SK-N-SH (cell line): ENCODE measurements around the gene SULT1C3. TPM values are rescaled to one million over a fixed set of nuclear protein-coding genes. Genes with fewer than 3 reads are reported as not detected.

Source experiments
- CTCF ChIA-PET: fragments of 300-600, 350-600 bp; formaldehyde crosslinking; extraction: SDS; loops from one replicate; lab custom pipeline; 2021; lab: Yijun Ruan, JAX
- POLR2A ChIA-PET: fragments of 350-600 bp; sonication (Branson Sonifier 250); formaldehyde crosslinking; extraction: SDS; loops from one replicate; lab custom pipeline; 2020; ENCODE audit warnings: antibody characterized with exemption, inconsistent platforms; lab: Yijun Ruan, JAX
- DNase-seq: peaks from one replicate; pipeline ENCODE4 v3.0.0; 2012
- H2AFZ ChIP-seq: fragments of 200-600 bp; sonication (generic); 2 replicates; pipeline ENCODE4 v1.8.1; 2016; ENCODE audit warnings: antibody characterized with exemption, mild to moderate bottlenecking, low read depth
- H3F3A ChIP-seq: fragments of 200-600 bp; sonication (generic); replicated peaks from 2 replicates; pipeline ENCODE3; 2016; ENCODE audit warnings: antibody characterized with exemption, mild to moderate bottlenecking; ENCODE audit not compliant: insufficient read depth
- H3K27ac ChIP-seq, 2 experiments: fragments of 200-500 bp in 1 of 2; fragments of 200-600 bp in 1 of 2; sonication (Bioruptor generic) in 1 of 2; sonication (generic), shearing (Covaris generic) in 1 of 2; 2 replicates each; pipeline versions ENCODE4 v1.5.1 to v1.6.1; 2014 to 2016; ENCODE audit warnings: low read depth in 2 of 2, inconsistent platforms in 1 of 2, low read length in 1 of 2, mild to moderate bottlenecking in 1 of 2, mixed read lengths in 1 of 2
- H3K27me3 ChIP-seq: fragments of 200-600 bp; sonication (generic), shearing (Covaris generic); 2 replicates; pipeline ENCODE4 v1.6.1; 2016; ENCODE audit warnings: mixed run types; ENCODE audit not compliant: insufficient read depth
- H3K36me3 ChIP-seq, 2 experiments: fragments of 200-500 bp in 1 of 2; fragments of 200-600 bp in 1 of 2; sonication (Bioruptor generic) in 1 of 2; sonication (generic) in 1 of 2; replicated peaks in 1 of 2; 2 replicates each; pipeline versions ENCODE3 to v1.5.1; 2014 to 2016; ENCODE audit warnings: low read length in 1 of 2, mild to moderate bottlenecking in 1 of 2; ENCODE audit not compliant: insufficient read depth in 2 of 2, control insufficient read depth in 1 of 2
- H3K4me1 ChIP-seq, 2 experiments: fragments of 200-500 bp in 1 of 2; fragments of 200-600 bp in 1 of 2; sonication (Bioruptor generic) in 1 of 2; sonication (generic), shearing (Covaris generic) in 1 of 2; 2 replicates each; pipeline versions ENCODE4 v1.5.1 to v1.6.1; 2014 to 2016; ENCODE audit warnings: low read depth in 1 of 2, low read length in 1 of 2, mixed run types in 1 of 2; ENCODE audit not compliant: insufficient read depth in 2 of 2, control insufficient read depth in 1 of 2
- H3K4me2 ChIP-seq: fragments of 200-600 bp; sonication (generic), shearing (Covaris generic); 2 replicates; pipeline ENCODE4 v1.6.1; 2017; ENCODE audit warnings: mixed run types
- H3K4me3 ChIP-seq, 2 experiments: fragments of 200-500 bp in 1 of 2; fragments of 200-600 bp in 1 of 2; sonication (Bioruptor generic) in 1 of 2; sonication (generic), shearing (Covaris generic) in 1 of 2; 2 replicates each; pipeline versions ENCODE4 v1.5.1 to v1.8.1; 2014 to 2016; ENCODE audit warnings: low read depth in 2 of 2, inconsistent platforms in 1 of 2, low read length in 1 of 2, mild to moderate bottlenecking in 1 of 2, mixed read lengths in 1 of 2, moderate library complexity in 1 of 2
- H3K79me2 ChIP-seq: fragments of 200-600 bp; sonication (generic); 2 replicates; pipeline ENCODE4 v1.8.1; 2017; ENCODE audit warnings: mild to moderate bottlenecking; ENCODE audit not compliant: insufficient read depth
- H3K9ac ChIP-seq: fragments of 200-600 bp; sonication (generic); 2 replicates; pipeline ENCODE4 v1.6.1; 2017; ENCODE audit warnings: mixed run types
- H3K9me2 ChIP-seq: fragments of 200-600 bp; sonication (generic); 2 replicates; pipeline ENCODE4 v1.6.1; 2017; ENCODE audit warnings: mixed run types
- H3K9me3 ChIP-seq: fragments of 200-600 bp; sonication (generic); 2 replicates; pipeline ENCODE4 v1.6.1; 2017; ENCODE audit warnings: mixed run types, mild to moderate bottlenecking, moderate library complexity
- H4K20me1 ChIP-seq: fragments of 200-600 bp; sonication (generic); 2 replicates; pipeline ENCODE4 v1.6.1; 2017; ENCODE audit warnings: mild to moderate bottlenecking, mixed run types; ENCODE audit not compliant: insufficient read depth
- CTCF ChIP-seq: fragments of 200-600 bp; sonication (generic); IDR thresholded peaks from 2 replicates; pipeline ENCODE4 v1.6.1; 2017; ENCODE audit warnings: antibody characterized with exemption, mild to moderate bottlenecking, moderate library complexity
- EP300 ChIP-seq, 2 experiments: IDR thresholded peaks; 2 replicates each; pipeline versions ENCODE4 v1.4.0 to v1.6.1; 2012; ENCODE audit warnings: borderline replicate concordance in 1 of 2, low read depth in 1 of 2, low read length in 1 of 2
- FOSL2 ChIP-seq: IDR thresholded peaks from 2 replicates; pipeline ENCODE4 v1.4.0; 2012; ENCODE audit warnings: low read depth, mild to moderate bottlenecking, moderate library complexity, borderline replicate concordance
- FOXJ3 ChIP-seq: sonication (generic); formaldehyde crosslinking; IDR thresholded peaks from 2 replicates; pipeline ENCODE4 v1.5.1; 2020; ENCODE audit warnings: mild to moderate bottlenecking, missing genetic modification reagents
- GATA2 ChIP-seq: sonication (generic); formaldehyde crosslinking; IDR thresholded peaks from 2 replicates; pipeline ENCODE4 v1.5.0; 2020; ENCODE audit warnings: mild to moderate bottlenecking, missing genetic modification reagents
- JUND ChIP-seq: IDR thresholded peaks from 2 replicates; pipeline ENCODE4 v1.4.0; 2012
- MEF2A ChIP-seq: IDR thresholded peaks from 2 replicates; pipeline ENCODE4 v1.4.0; 2012; ENCODE audit warnings: low read depth, borderline replicate concordance
- MXI1 ChIP-seq: IDR thresholded peaks from 2 replicates; pipeline ENCODE4 v1.6.1; 2012; ENCODE audit warnings: mild to moderate bottlenecking, low read depth, low read length, improper control_type of control experiment
- NRF1 ChIP-seq: IDR thresholded peaks from 2 replicates; pipeline ENCODE4 v1.6.1; 2012; ENCODE audit warnings: low read depth, mild to moderate bottlenecking, low read length
- POLR2AphosphoS5 ChIP-seq: IDR thresholded peaks from 2 replicates; pipeline ENCODE4 v1.6.1; 2012; ENCODE audit warnings: low read depth, low read length
- RAD21 ChIP-seq: IDR thresholded peaks from 2 replicates; pipeline ENCODE4 v1.6.1; 2012; ENCODE audit warnings: mild to moderate bottlenecking, low read length
- RCOR1 ChIP-seq: fragments of 150-350 bp; IDR thresholded peaks from 2 replicates; pipeline ENCODE4 v1.6.1; 2017; ENCODE audit warnings: antibody characterized with exemption, low read length
- RFX5 ChIP-seq: IDR thresholded peaks from 2 replicates; pipeline ENCODE4 v1.6.1; 2012; ENCODE audit warnings: mild to moderate bottlenecking, improper control_type of control experiment, low read length
- SMC3 ChIP-seq: IDR thresholded peaks from 2 replicates; pipeline ENCODE4 v1.6.1; 2012; ENCODE audit warnings: low read depth, low read length, improper control_type of control experiment
- TAF1 ChIP-seq: IDR thresholded peaks from 2 replicates; pipeline ENCODE4 v1.6.1; 2012; ENCODE audit warnings: low read depth, mild to moderate bottlenecking, low read length, moderate library complexity, borderline replicate concordance
- USF1 ChIP-seq: IDR thresholded peaks from 2 replicates; pipeline ENCODE4 v1.4.0; 2012; ENCODE audit warnings: low read depth, borderline replicate concordance
- USF2 ChIP-seq: fragments of 150-350 bp; IDR thresholded peaks from 2 replicates; pipeline ENCODE4 v1.6.1; 2017; ENCODE audit warnings: antibody characterized with exemption, low read length, low read depth, borderline replicate concordance
- WGBS: methylation state at CpG from one replicate; pipeline ENCODE4 v1.1.6; 2017; ENCODE audit warnings: low lambda C conversion rate; 5-methylcytosine and 5-hydroxymethylcytosine counted together
- polyA plus RNA-seq, 3 experiments: library from polyadenylated mRNA; depleted of rRNA; stranded (reverse); fragments of >200 nt; gene quantifications; 2 replicates each; pipeline ENCODE4 v1.2.3, GENCODE V29; 2012

SULT1C3 gene
- polyA plus RNA-seq, 1 of the 3 experiments (the other 2 are of a cell fraction): not detected

GRCh38 chr2:108263401-108263800 is 23.6 kb downstream of the SULT1C3 start:
- H3K4me3 ChIP-seq: no peak overlapping the region
- H3K27me3 ChIP-seq: peaks cover 4% of the 10 kb centered on the region; the same call in 1 of the 2 replicates
- H3F3A ChIP-seq: no peaks in the 10 kb centered on the region
- ChIA-PET CTCF (no interaction called here), POLR2A (no interaction called here)
- no peaks in the 10 kb centered on the region for H3K4me1 ChIP-seq
- no peak for DNase-seq
- no peaks in the 10 kb centered on the region for H3K36me3 ChIP-seq
- no peaks in the 10 kb centered on the region for H3K79me2 ChIP-seq
- H2AFZ ChIP-seq: no peak overlapping the region
- no peaks in the 10 kb centered on the region for H3K9me3 ChIP-seq
- H4K20me1 ChIP-seq: no peaks in the 10 kb centered on the region
- TF ChIP-seq POLR2AphosphoS5: no peak
- no peaks in the 10 kb centered on the region for H3K9me2 ChIP-seq
- H3K9ac ChIP-seq: no peak overlapping the region
- H3K4me2 ChIP-seq: no peak overlapping the region
- no peak overlapping the region for H3K27ac ChIP-seq

- TF ChIP-seq MXI1: no peak
- TF ChIP-seq FOXJ3 (CRISPR knock-in tag): no peak
- no peak for TF ChIP-seq GATA2 (CRISPR knock-in tag)
- TF ChIP-seq RAD21: no peak
- TF ChIP-seq FOSL2: no peak
- TF ChIP-seq EP300 (IDR thresholded peaks at IDR 0.05; ENCODE audit: borderline replicate concordance in 1 of 2, low read depth in 1 of 2, low read length in 1 of 2): no peak
- TF ChIP-seq USF2: no peak
- no peak for TF ChIP-seq RCOR1
- no peak for TF ChIP-seq MEF2A
- no peak for TF ChIP-seq TAF1
- no peak for TF ChIP-seq RFX5
- no peak for TF ChIP-seq JUND
- TF ChIP-seq NRF1: no peak
- TF ChIP-seq SMC3: no peak
- no peak for TF ChIP-seq USF1
- TF ChIP-seq CTCF: no peak
- 30% methylated on average over 3 of the region's 3 CpGs for WGBS
Observed at GRCh38 chr2:108266218-108266617, 26.4 kb downstream of the SULT1C3 start.

More at GRCh38 chr2:108266218-108266617, 26.4 kb downstream of the SULT1C3 start:
- H3K9ac ChIP-seq: no peak overlapping the region
- no peak overlapping the region for H3K4me3 ChIP-seq
- no peak overlapping the region for H2AFZ ChIP-seq
- H3K27me3 ChIP-seq: peaks cover 4% of the 10 kb centered on the region; the same call in 1 of the 2 replicates
- no peak for DNase-seq
- no peaks in the 10 kb centered on the region for H3F3A ChIP-seq
- CTCF ChIA-PET: no interaction called here
- no peaks in the 10 kb centered on the region for H3K79me2 ChIP-seq
- H3K36me3 ChIP-seq: no peaks in the 10 kb centered on the region
- POLR2A ChIA-PET: no interaction called here
- H3K9me2 ChIP-seq: no peaks in the 10 kb centered on the region
- H4K20me1 ChIP-seq: no peaks in the 10 kb centered on the region
- H3K9me3 ChIP-seq: no peaks in the 10 kb centered on the region
- no peak overlapping the region for H3K4me2 ChIP-seq
- H3K4me1 ChIP-seq: no peaks in the 10 kb centered on the region
- H3K27ac ChIP-seq: no peak overlapping the region
